ENCODE measurements around the gene ZNF358. TPM values are rescaled to one million over a fixed set of nuclear protein-coding genes. Genes with fewer than 3 reads are reported as not detected.

Gene ZNF358
- 8.2 TPM for total RNA-seq (2013)
- polyA plus RNA-seq (1 to 10 TPM in 2 of 3 donors, under 1 TPM in 1; 0.41 to 8.6 (median 1.0) TPM), polyA minus RNA-seq (5.1 and 8.4 TPM in 2 replicates), total RNA-seq (0.59 to 6.9 (median 3.7) reads per million in 11 experiments)

- H3K79me2 ChIP-seq (ENCODE audit: insufficient read depth, low read length), result no peaks in the 10 kb centered on the region
- H3K4me3 ChIP-seq (replicated peaks in 1 of 3; ENCODE audit: low read depth in 2 of 3, low read length in 3 of 3), result peak within 1 kb of the TSS; percentile 9 to 63 (median 12)
- WGBS (ENCODE audit: insufficient coverage), result 2% methylated on average over 33 of the region's 33 CpGs
- intact Hi-C loops (cut with micrococcal nuclease), result no loop called here
- Mint-ChIP-seq H3K9me3 (peaks cover 0 to 11% (median 4%) of the 10 kb centered on the region in 7 donors), H3K4me3 (peak within 1 kb of the TSS; percentile 60 to 91), H3K27me3 (ENCODE audit: low read depth in 3 of 3) (peaks cover 33 to 43% (median 35%) of the 10 kb centered on the region in 3 donors), H3K4me1 (peaks cover 12% of the 10 kb centered on the region), H3K36me3 (peaks cover 4 to 5% of the 10 kb centered on the region in 2 donors), H3K27ac (peak within 1 kb of the TSS in 4 of 7 donors; percentile 15 to 66 (median 58))
- no peak for TF ChIP-seq CTCF (IDR thresholded peaks at IDR 0.05)
- no peaks in the 10 kb centered on the region for H4K20me1 ChIP-seq (ENCODE audit: insufficient read depth, low read length)
- peaks cover 2 to 23% of the 10 kb centered on the region in 2 donors for H3K27me3 ChIP-seq (ENCODE audit: control insufficient read depth in 2 of 2, insufficient read depth in 2 of 2, low read length in 2 of 2)
- H3K4me1 ChIP-seq (ENCODE audit: control insufficient read depth in 1 of 2, insufficient read depth in 2 of 2, low read length in 2 of 2), result peaks cover 5 to 12% of the 10 kb centered on the region in 2 donors
- peak within 1 kb of the TSS; percentile 53 for H3K9ac ChIP-seq (ENCODE audit: insufficient read depth, low read length, poor library complexity, severe bottlenecking)
- H2AFZ ChIP-seq (ENCODE audit: insufficient read depth, low read depth, low read length, poor library complexity, severe bottlenecking), result peak within 1 kb of the TSS; percentile 77
- H3K4me2 ChIP-seq (replicated peaks; ENCODE audit: extremely low read depth, low read length, poor library complexity, severe bottlenecking), result peak within 1 kb of the TSS; percentile 63
- DNase-seq, result peak in 1 of 3 donors; percentile 43
- H3K36me3 ChIP-seq (replicated peaks in 1 of 2; ENCODE audit: control insufficient read depth in 1 of 2, insufficient read depth in 2 of 2, low read length in 2 of 2), result no peaks in the 10 kb centered on the region
- no peak within 1 kb of the TSS for H3K27ac ChIP-seq (ENCODE audit: low read depth in 1 of 2, low read length in 2 of 2)
- H3K9me3 ChIP-seq (replicated peaks in 1 of 2; ENCODE audit: control insufficient read depth in 1 of 2, insufficient read depth in 1 of 2, low read length in 2 of 2), result no peaks in the 10 kb centered on the region
Measured at GRCh38 chr19:7515645-7516151, at the start of gene ZNF358. Gene ZNF358, plus strand, starts transcription at chr19:7516103. Its CDS starts 3,140 bp downstream, at chr19:7519243.

- H3K9me3 Mint-ChIP-seq, result no peaks in the 10 kb centered on the region
- H3K4me3 Mint-ChIP-seq, result no peak overlapping the region
- peaks cover 63 to 93% of the 10 kb centered on the region in 2 donors for H3K36me3 Mint-ChIP-seq
- Histone ChIP-seq H3K4me2 (replicated peaks; ENCODE audit: extremely low read depth, low read length, poor library complexity, severe bottlenecking) (no peak overlapping the region), H3K4me1 (ENCODE audit: control insufficient read depth in 1 of 2, insufficient read depth in 2 of 2, low read length in 2 of 2) (peaks cover 11 to 13% of the 10 kb centered on the region in 2 donors), H3K27me3 (ENCODE audit: control insufficient read depth in 2 of 2, insufficient read depth in 2 of 2, low read length in 2 of 2) (no peaks in the 10 kb centered on the region), H3K9me3 (replicated peaks in 1 of 2; ENCODE audit: control insufficient read depth in 1 of 2, insufficient read depth in 1 of 2, low read length in 2 of 2) (no peaks in the 10 kb centered on the region), H3K9ac (ENCODE audit: insufficient read depth, low read length, poor library complexity, severe bottlenecking) (no peak overlapping the region), H3K36me3 (replicated peaks in 1 of 2; ENCODE audit: control insufficient read depth in 1 of 2, insufficient read depth in 2 of 2, low read length in 2 of 2) (peaks cover 83 to 97% of the 10 kb centered on the region in 2 donors), H2AFZ (ENCODE audit: insufficient read depth, low read depth, low read length, poor library complexity, severe bottlenecking) (no peak overlapping the region), H3K27ac (ENCODE audit: low read depth in 1 of 2, low read length in 2 of 2) (no peak overlapping the region), H3K4me3 (replicated peaks in 1 of 3; ENCODE audit: low read depth in 2 of 3, low read length in 3 of 3) (no peak overlapping the region), H4K20me1 (ENCODE audit: insufficient read depth, low read length) (peaks cover 43% of the 10 kb centered on the region), H3K79me2 (ENCODE audit: insufficient read depth, low read length) (peaks cover 5% of the 10 kb centered on the region)
- intact Hi-C loops (cut with micrococcal nuclease), result no loop called here
- no peaks in the 10 kb centered on the region for H3K27me3 Mint-ChIP-seq (ENCODE audit: low read depth in 3 of 3)
- no peak for TF ChIP-seq CTCF (IDR thresholded peaks at IDR 0.05)
- DNase-seq, result no peak
- H3K4me1 Mint-ChIP-seq, result peaks cover 7% of the 10 kb centered on the region
- peak overlapping the region in 1 of 7 donors; percentile 32 for H3K27ac Mint-ChIP-seq
- WGBS (ENCODE audit: insufficient coverage), result 99% methylated on average over 82 of the region's 86 CpGs
Measured at GRCh38 chr19:7467009-7467989, 48.6 kb upstream of the ZNF358 start.

Data from CD14-positive monocyte (primary cell).